Measurements from ENCODE around the gene STAU1.

STAU1 gene

GRCh38 chr20:49187330-49187850 is 744 bp downstream of the STAU1 start:
- no peak for TF ChIP-seq CTCF (IDR thresholded peaks at IDR 0.05)

- TF ChIP-seq CTCF (IDR thresholded peaks at IDR 0.05) = no peak
Observed at GRCh38 chr20:49186535-49187329, 1.4 kb downstream of the STAU1 start.

- no peak for TF ChIP-seq CTCF (IDR thresholded peaks at IDR 0.05)
Observed at GRCh38 chr20:49185071-49185761, 2.9 kb downstream of the STAU1 start.

GRCh38 chr20:49184691-49185070 is 3.5 kb downstream of the STAU1 start:
- no peak for TF ChIP-seq CTCF (IDR thresholded peaks at IDR 0.05)

DNA sequence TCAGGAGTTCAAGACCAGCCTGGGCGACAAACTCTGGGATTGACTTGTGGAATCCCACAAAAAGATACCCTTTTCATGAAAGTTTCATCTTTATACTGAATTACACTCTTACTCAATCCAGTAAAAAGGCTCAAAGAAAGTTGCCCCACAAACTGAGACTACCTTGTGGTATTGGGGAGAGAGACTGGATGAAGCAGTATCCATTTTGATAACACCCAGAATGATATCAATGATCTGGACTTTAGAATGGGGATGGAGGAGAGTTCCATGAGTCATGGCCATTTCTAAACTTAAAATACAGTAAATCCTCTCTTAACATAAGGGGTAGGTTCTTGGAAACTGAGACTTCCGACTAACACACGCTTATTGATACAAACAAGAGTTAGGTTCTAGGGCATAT is 4.7 kb downstream of the STAU1 start:
- no peak for TF ChIP-seq CTCF (IDR thresholded peaks at IDR 0.05)

GRCh38 chr20:49181265-49181877 is 6.8 kb downstream of the STAU1 start:
- TF ChIP-seq CTCF (IDR thresholded peaks at IDR 0.05) = no peak

GRCh38 chr20:49179368-49180277 is 8.5 kb downstream of the STAU1 start:
- no peak for TF ChIP-seq CTCF (IDR thresholded peaks at IDR 0.05)
